ENCODE data around the gene KRT17. TPM values are rescaled to one million over a fixed set of nuclear protein-coding genes. Genes with fewer than 3 reads are reported as not detected.

KRT17 gene
- total RNA-seq, 4 donors from 2014 or later = not detected

GRCh38 chr17:41579484-41580243 lies 44.7 kb downstream of the KRT17 start:
- TF ChIP-seq, protein P1, sequence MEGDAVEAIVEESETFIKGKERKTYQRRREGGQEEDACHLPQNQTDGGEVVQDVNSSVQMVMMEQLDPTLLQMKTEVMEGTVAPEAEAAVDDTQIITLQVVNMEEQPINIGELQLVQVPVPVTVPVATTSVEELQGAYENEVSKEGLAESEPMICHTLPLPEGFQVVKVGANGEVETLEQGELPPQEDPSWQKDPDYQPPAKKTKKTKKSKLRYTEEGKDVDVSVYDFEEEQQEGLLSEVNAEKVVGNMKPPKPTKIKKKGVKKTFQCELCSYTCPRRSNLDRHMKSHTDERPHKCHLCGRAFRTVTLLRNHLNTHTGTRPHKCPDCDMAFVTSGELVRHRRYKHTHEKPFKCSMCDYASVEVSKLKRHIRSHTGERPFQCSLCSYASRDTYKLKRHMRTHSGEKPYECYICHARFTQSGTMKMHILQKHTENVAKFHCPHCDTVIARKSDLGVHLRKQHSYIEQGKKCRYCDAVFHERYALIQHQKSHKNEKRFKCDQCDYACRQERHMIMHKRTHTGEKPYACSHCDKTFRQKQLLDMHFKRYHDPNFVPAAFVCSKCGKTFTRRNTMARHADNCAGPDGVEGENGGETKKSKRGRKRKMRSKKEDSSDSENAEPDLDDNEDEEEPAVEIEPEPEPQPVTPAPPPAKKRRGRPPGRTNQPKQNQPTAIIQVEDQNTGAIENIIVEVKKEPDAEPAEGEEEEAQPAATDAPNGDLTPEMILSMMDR (IDR thresholded peaks at IDR 0.05; ENCODE audit: low read depth) = no peak

DNA sequence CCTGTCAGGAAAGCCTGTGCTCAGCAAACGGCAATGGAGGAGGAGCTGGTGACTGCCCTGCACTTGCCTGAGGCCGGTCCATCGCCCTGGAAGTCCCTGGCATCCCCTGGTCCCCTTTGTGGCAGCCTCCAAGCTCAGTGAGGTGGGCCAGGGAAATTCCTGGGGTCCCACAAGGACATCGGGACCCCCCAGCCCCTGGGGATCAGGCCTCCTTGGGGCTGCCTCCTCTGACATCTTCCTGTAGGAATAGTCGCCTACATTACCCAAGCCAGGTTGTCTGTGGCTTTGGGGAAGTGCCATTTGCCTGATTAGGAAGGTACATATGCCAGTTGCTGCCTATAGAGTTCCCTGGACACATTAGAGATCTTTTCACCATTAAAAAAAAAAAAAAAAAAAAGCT lies 45.4 kb downstream of the KRT17 start:
- TF ChIP-seq, protein P1 (IDR thresholded peaks at IDR 0.05; ENCODE audit: low read depth) = no peak

- TF ChIP-seq, protein P1 (IDR thresholded peaks at IDR 0.05; ENCODE audit: low read depth) = no peak
These were observed 45.8 kb downstream of the KRT17 start for GRCh38 chr17:41578538-41578937.

DNA sequence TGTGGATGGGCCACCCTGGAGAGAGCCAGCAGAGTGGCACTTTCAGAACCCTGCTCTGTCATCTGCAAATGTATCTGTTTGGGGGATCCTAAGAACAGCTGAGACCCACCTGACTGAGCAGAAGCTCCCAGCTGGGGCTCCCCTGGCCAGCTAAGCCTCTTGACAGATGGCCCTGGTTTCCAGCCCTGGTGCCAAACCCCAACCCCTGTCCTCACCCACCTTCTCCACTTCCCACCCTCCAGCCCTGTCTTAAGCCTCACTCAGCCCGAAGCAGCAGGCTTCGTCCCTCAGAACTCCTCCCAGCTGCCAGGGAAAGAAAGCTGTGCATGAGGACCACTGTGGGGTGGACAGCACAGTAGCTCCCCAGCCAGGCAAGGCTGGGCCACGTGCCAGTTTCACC lies 49.0 kb downstream of the KRT17 start:
- TF ChIP-seq, protein P1 (IDR thresholded peaks at IDR 0.05; ENCODE audit: low read depth) = no peak

- TF ChIP-seq, protein P1 (IDR thresholded peaks at IDR 0.05; ENCODE audit: low read depth) = no peak
These were observed 52.6 kb downstream of the KRT17 start, which contains the start of gene KRT9 for GRCh38 chr17:41571561-41572434. TSS of gene KRT9 (minus strand) at chr17:41572059. CDS start at chr17:41571992, 67 bp downstream.

Other genes with a start within 250 kb of the KRT17 start
- gene KRT34, start 242.3 kb downstream of the KRT17 start, total RNA-seq = not detected
- gene KRT31, start 227.0 kb downstream of the KRT17 start, total RNA-seq = not detected
- not detected for gene KRT37, start 200.0 kb downstream of the KRT17 start, total RNA-seq
- gene KRT38, start 183.6 kb downstream of the KRT17 start, total RNA-seq = not detected
- not detected for gene KRT32, start 157.2 kb downstream of the KRT17 start, total RNA-seq
- gene KRT35, start 143.4 kb downstream of the KRT17 start, total RNA-seq = not detected
- gene KRT36, start 134.7 kb downstream of the KRT17 start, total RNA-seq = not detected
- gene KRT13, start 119.0 kb downstream of the KRT17 start, total RNA-seq = not detected
- gene KRT15, start 105.7 kb downstream of the KRT17 start, total RNA-seq = not detected
- gene KRT19, start 96.3 kb downstream of the KRT17 start, total RNA-seq = 1 to 10 TPM in 3 of 4 donors, not detected in 1; 1.7 to 9.6 (median 2.2) TPM
- not detected for gene KRT9, start 52.5 kb downstream of the KRT17 start, total RNA-seq
- gene KRT14, start 37.7 kb downstream of the KRT17 start, total RNA-seq = 1 to 10 TPM in 2 of 4 donors, not detected in 2; 2.0 to 2.1 TPM
- gene KRT16, start 11.8 kb downstream of the KRT17 start, total RNA-seq = 10 to 100 TPM in 2 of 4 donors, 1 to 10 TPM in 1, not detected in 1; 7.5 to 42.0 (median 30.4) TPM
- 1,000 to 10,000 TPM in 1 of 4 donors, 100 to 1,000 TPM in 3; 563 to 1,496 (median 636) TPM for gene EIF1, start 64.3 kb upstream of the KRT17 start, total RNA-seq
- gene GAST, start 87.8 kb upstream of the KRT17 start, total RNA-seq = not detected
- gene HAP1, start 110.1 kb upstream of the KRT17 start, total RNA-seq = not detected
- gene JUP, start 162.1 kb upstream of the KRT17 start, total RNA-seq = 10 to 100 TPM; 22.7 to 96.3 (median 57.6) TPM
- gene P3H4, start 187.4 kb upstream of the KRT17 start, total RNA-seq = 1 to 10 TPM; 1.8 to 5.8 (median 5.0) TPM
- 10 to 100 TPM; 13.7 to 34.8 (median 23.1) TPM for gene FKBP10, start 188.4 kb upstream of the KRT17 start, total RNA-seq
- 10 to 100 TPM; 26.7 to 54.4 (median 49.2) TPM for gene NT5C3B, start 211.7 kb upstream of the KRT17 start, total RNA-seq
- gene KLHL10, start 213.2 kb upstream of the KRT17 start, total RNA-seq = under 1 TPM in 3 of 4 donors, not detected in 1; 0.51 to 0.66 (median 0.57) TPM
- gene KLHL11, start 240.8 kb upstream of the KRT17 start, total RNA-seq = 10 to 100 TPM; 15.1 to 20.5 (median 17.8) TPM